ENCODE measurements around the gene B3GALT2. TPM values are rescaled to one million over a fixed set of nuclear protein-coding genes. Genes with fewer than 3 reads are reported as not detected.

Gene B3GALT2
- total RNA-seq, 4 donors from 2014 or later = 0.17 to 0.65 (median 0.22) TPM; not detected in 1

- TF ChIP-seq CTCF (IDR thresholded peaks at IDR 0.05; ENCODE audit: low read depth) = no peak
Measured at GRCh38 chr1:193213998-193214397, 27.6 kb upstream of the B3GALT2 start.

- TF ChIP-seq CTCF (IDR thresholded peaks at IDR 0.05; ENCODE audit: low read depth) = no peak
Measured at GRCh38 chr1:193212637-193213036, 26.2 kb upstream of the B3GALT2 start.

GRCh38 chr1:193211539-193211938 lies 25.1 kb upstream of the B3GALT2 start:
- no peak for TF ChIP-seq CTCF (IDR thresholded peaks at IDR 0.05; ENCODE audit: low read depth)

- TF ChIP-seq CTCF (IDR thresholded peaks at IDR 0.05; ENCODE audit: low read depth) = no peak
Measured at GRCh38 chr1:193210996-193211395, 24.6 kb upstream of the B3GALT2 start.

- no peak for TF ChIP-seq CTCF (IDR thresholded peaks at IDR 0.05; ENCODE audit: low read depth)
Measured at GRCh38 chr1:193201021-193201420, 14.6 kb upstream of the B3GALT2 start.

GRCh38 chr1:193199940-193200339 lies 13.5 kb upstream of the B3GALT2 start:
- TF ChIP-seq CTCF (IDR thresholded peaks at IDR 0.05; ENCODE audit: low read depth) = no peak

- TF ChIP-seq CTCF (IDR thresholded peaks at IDR 0.05; ENCODE audit: low read depth) = no peak
Measured at GRCh38 chr1:193192586-193192985, 6.2 kb upstream of the B3GALT2 start.
